HCT116 (cell line): ENCODE data around the gene BCL6. TPM values are rescaled to one million over a fixed set of nuclear protein-coding genes. Genes with fewer than 3 reads are reported as not detected.

ENCODE experiments used
- ATAC-seq: fragments of 200-7000 bp; cut with Tn5 transposase; 2 replicates; pipeline ENCODE4 v1.9.1; 2020; ENCODE audit warnings: mild to moderate bottlenecking, moderate library complexity
- BruUV-seq: library from RNA; stranded (reverse); fragments of 400-500 nt; replicated peaks from 2 replicates; lab custom pipeline; 2021; lab: Mats Ljungman, UMichigan
- CTCF ChIA-PET: fragments of 300-600 bp; sonication (Branson Sonifier 250); formaldehyde crosslinking; loops from one replicate; lab custom pipeline; 2021; ENCODE audit warnings: antibody characterized with exemption; lab: Charles Lee
- POLR2A ChIA-PET: fragments of 300-600, 350-600 bp; sonication (Branson Sonifier 250); formaldehyde crosslinking; loops from one replicate; lab custom pipeline; 2021; ENCODE audit warnings: antibody characterized with exemption; lab: Charles Lee
- RAD21 ChIA-PET, 2 experiments: fragments of 300-600 bp; sonication (Branson Sonifier 250); formaldehyde crosslinking; loops; one replicate each; lab custom pipeline; 2023; ENCODE audit warnings: low total read pairs in 2 of 2; ENCODE audit not compliant: uncharacterized antibody in 2 of 2, unreplicated experiment in 2 of 2, low non-redundant PET in 1 of 2; lab: Charles Lee
- DNase-seq: peaks from one replicate; pipeline ENCODE4 v3.0.0-alpha.2; 2010; ENCODE audit warnings: low read depth, low spot score
- H2AFZ ChIP-seq: fragments of 200-600 bp; shearing (Covaris generic), sonication (generic); 2 replicates; pipeline ENCODE4 v1.6.1; 2017; ENCODE audit warnings: low read depth, mixed run types, mixed read lengths, antibody characterized with exemption, low read length; ENCODE audit not compliant: poor library complexity, severe bottlenecking
- H3K27ac ChIP-seq: 2 replicates; pipeline ENCODE4 v1.5.1; 2012; ENCODE audit warnings: low read depth, low read length
- H3K27me3 ChIP-seq: fragments of 200-600 bp; sonication (generic); 2 replicates; pipeline ENCODE4 v1.6.1; 2016; ENCODE audit warnings: mixed run types, low read length, mixed read lengths; ENCODE audit not compliant: insufficient read depth
- H3K36me3 ChIP-seq, 2 experiments: fragments of 200-500 bp in 1 of 2; fragments of 200-600 bp in 1 of 2; sonication (Bioruptor generic) in 1 of 2; sonication (generic) in 1 of 2; 2 replicates each; pipeline versions ENCODE4 v1.5.1 to v1.6.1; 2014 to 2016; ENCODE audit warnings: low read length in 2 of 2, inconsistent platforms in 1 of 2, mixed read lengths in 1 of 2, mixed run types in 1 of 2; ENCODE audit not compliant: insufficient read depth in 2 of 2, control insufficient read depth in 1 of 2
- H3K4me1 ChIP-seq, 2 experiments: fragments of 200-600 bp in 1 of 2; sonication (generic) in 1 of 2; 2 replicates each; pipeline versions ENCODE4 v1.5.1 to v1.6.1; 2012 to 2017; ENCODE audit warnings: low read length in 2 of 2, inconsistent platforms in 1 of 2, mild to moderate bottlenecking in 1 of 2, mixed read lengths in 1 of 2, mixed run types in 1 of 2, moderate library complexity in 1 of 2; ENCODE audit not compliant: insufficient read depth in 2 of 2, control insufficient read depth in 1 of 2
- H3K4me2 ChIP-seq: fragments of 200-600 bp; sonication (generic); 2 replicates; pipeline ENCODE4 v1.6.1; 2017; ENCODE audit warnings: mixed run types, low read length, mixed read lengths
- H3K4me3 ChIP-seq, 2 experiments: fragments of 200-600 bp in 1 of 2; sonication (generic) in 1 of 2; replicated peaks in 1 of 2; 2 replicates each; pipeline ENCODE4 v1.5.1; 2011 to 2016; ENCODE audit warnings: low read length in 2 of 2, control low read depth in 1 of 2, low read depth in 1 of 2, mild to moderate bottlenecking in 1 of 2, mixed read lengths in 1 of 2, mixed run types in 1 of 2
- H3K79me2 ChIP-seq: fragments of 200-600 bp; sonication (generic); 2 replicates; pipeline ENCODE4 v1.6.1; 2017; ENCODE audit warnings: mild to moderate bottlenecking, mixed run types, low read length, moderate library complexity, mixed read lengths; ENCODE audit not compliant: insufficient read depth
- H3K9ac ChIP-seq: fragments of 200-600 bp; sonication (generic); 2 replicates; pipeline ENCODE4 v1.6.1; 2016; ENCODE audit warnings: low read length, mixed read lengths
- H3K9me2 ChIP-seq: fragments of 200-600 bp; sonication (generic), shearing (Covaris generic); 2 replicates; pipeline ENCODE4 v1.6.1; 2017; ENCODE audit warnings: mixed run types, mild to moderate bottlenecking, moderate library complexity; ENCODE audit not compliant: insufficient read depth
- H3K9me3 ChIP-seq, 2 experiments: fragments of 200-500 bp in 1 of 2; fragments of 200-600 bp in 1 of 2; sonication (Bioruptor generic) in 1 of 2; sonication (generic) in 1 of 2; 2 replicates each; pipeline ENCODE4 v1.6.1; 2014 to 2017; ENCODE audit warnings: low read length in 2 of 2, mixed read lengths in 2 of 2, inconsistent platforms in 1 of 2, low read depth in 1 of 2, mild to moderate bottlenecking in 1 of 2, mixed run types in 1 of 2, moderate library complexity in 1 of 2; ENCODE audit not compliant: control insufficient read depth in 1 of 2, insufficient read depth in 1 of 2
- H4K20me1 ChIP-seq: fragments of 200-600 bp; sonication (generic), shearing (Covaris generic); 2 replicates; pipeline ENCODE4 v1.6.1; 2017; ENCODE audit warnings: mixed run types, mild to moderate bottlenecking, moderate library complexity; ENCODE audit not compliant: insufficient read depth
- CBX3 ChIP-seq: IDR thresholded peaks from 2 replicates; pipeline ENCODE4 v1.6.1; 2012; ENCODE audit warnings: low read depth
- ELF1 ChIP-seq: IDR thresholded peaks from 2 replicates; pipeline ENCODE4 v1.6.1; 2012; ENCODE audit warnings: low read depth, borderline replicate concordance
- MAX ChIP-seq: IDR thresholded peaks from 2 replicates; pipeline ENCODE4 v1.6.1; 2012
- POLR2AphosphoS5 ChIP-seq: IDR thresholded peaks from 2 replicates; pipeline ENCODE4 v1.6.1; 2011; ENCODE audit warnings: mild to moderate bottlenecking, low read depth, low read length, moderate library complexity
- SIN3A ChIP-seq: IDR thresholded peaks from 2 replicates; pipeline ENCODE4 v1.6.1; 2012; ENCODE audit warnings: low read depth
- ZBTB33 ChIP-seq: IDR thresholded peaks from 2 replicates; pipeline ENCODE4 v1.6.1; 2011; ENCODE audit warnings: mild to moderate bottlenecking, low read length, moderate library complexity; ENCODE audit not compliant: insufficient replicate concordance; ENCODE audit errors: extremely low read depth
- intact Hi-C: fragments of 100-400 bp; cut with micrococcal nuclease; formaldehyde crosslinking; loops from 2 replicates; pipeline ENCODE4 v1.10.0; 2022
- total RNA-seq: library from RNA; stranded (reverse); gene quantifications from one replicate; pipeline ENCODE4 v1.2.1, GENCODE V29; 2021; ENCODE audit not compliant: unreplicated experiment

BCL6 gene
- total RNA-seq, 1 experiment from 2014 or later, result 17.5 TPM

GRCh38 chr3:187729598-187729997, 15.7 kb downstream of the BCL6 start (continued):
- no peak for TF ChIP-seq SIN3A
- TF ChIP-seq ELF1, result no peak
- no peak for TF ChIP-seq ZBTB33
- TF ChIP-seq, all 23 proteins: peak for 0

GRCh38 chr3:187728940-187729583, 16.2 kb downstream of the BCL6 start:
- no TSS peak for BruUV-seq
- intact Hi-C loops, result no loop called here
- Histone ChIP-seq H4K20me1 (no peaks in the 10 kb centered on the region), H3K27ac (no peak overlapping the region), H3K4me2 (no peak overlapping the region), H3K27me3 (no peaks in the 10 kb centered on the region), H2AFZ (no peak overlapping the region), H3K36me3 (peaks cover 0 to 40% of the 10 kb centered on the region in 2 experiments; a peak in 2 of 4 replicates), H3K9me2 (no peaks in the 10 kb centered on the region), H3K9me3 (no peaks in the 10 kb centered on the region), H3K79me2 (no peaks in the 10 kb centered on the region), H3K9ac (no peak overlapping the region), H3K4me1 (no peaks in the 10 kb centered on the region), H3K4me3 (no peak overlapping the region)
- ChIA-PET CTCF (no interaction called here), POLR2A (no interaction called here)
- DNase-seq (no peak), ATAC-seq (no peak)
- TF ChIP-seq MAX (no peak), POLR2AphosphoS5 (no peak), CBX3 (no peak)
- TF ChIP-seq, all 23 proteins: peak for 0
- RAD21 ChIA-PET, result no interaction called here
